ENCODE data around the gene RASGRF1. TPM values are rescaled to one million over a fixed set of nuclear protein-coding genes. Genes with fewer than 3 reads are reported as not detected.

Gene RASGRF1
- total RNA-seq, 4 donors from 2014 or later: 0.10 TPM; not detected in 3

DNA sequence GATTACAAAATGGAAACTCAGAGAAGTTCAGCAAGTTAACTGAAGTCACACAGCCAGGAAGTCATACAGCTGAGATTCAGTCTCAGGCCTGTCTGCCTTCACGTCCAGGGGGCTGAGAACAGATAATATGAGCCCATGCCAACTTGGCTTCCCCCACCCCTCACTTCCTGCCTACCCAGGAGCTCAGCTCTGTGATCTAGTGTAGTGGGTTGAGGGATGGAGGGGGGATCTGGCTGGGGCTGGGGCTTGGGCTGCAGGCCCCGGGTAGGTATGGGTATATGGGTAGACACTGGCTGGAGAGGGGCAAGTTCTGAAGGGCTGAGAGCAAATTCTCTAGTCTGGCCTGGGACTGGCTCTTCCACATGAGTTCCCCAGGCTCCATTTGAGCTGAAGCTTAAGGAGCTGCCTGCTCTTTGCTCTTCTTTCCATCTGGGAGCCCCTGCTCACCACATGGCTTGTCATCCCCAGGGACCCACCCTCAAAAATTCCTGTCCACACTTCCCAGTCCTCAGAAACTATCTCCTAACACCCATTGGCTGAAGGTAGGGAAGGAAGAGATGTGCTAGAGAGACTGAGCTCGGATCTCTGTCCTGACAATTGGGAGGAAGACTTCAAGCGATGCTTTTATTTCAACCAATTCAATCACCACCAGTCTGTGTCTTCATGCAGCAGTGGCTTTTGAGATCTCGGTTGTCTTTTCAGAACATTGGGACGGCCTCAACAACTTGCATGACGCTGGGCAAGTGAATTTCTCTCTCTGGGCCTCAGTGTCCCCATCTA lies 2.0 kb downstream of the RASGRF1 start:
- 52 to 53% methylated on average over 7 of the region's 7 CpGs for WGBS, 2 donors
- DNase-seq (ENCODE audit: low spot score in 2 of 2): peak in 1 of 2 donors; percentile 67
- H3K4me3 ChIP-seq (ENCODE audit: low read depth, poor library complexity, severe bottlenecking): no peak overlapping the region
- TF ChIP-seq CTCF (IDR thresholded peaks at IDR 0.05): no peak
- no peak for TF ChIP-seq POLR2A (IDR thresholded peaks at IDR 0.05)
- intact Hi-C loops (cut with DNase I; ENCODE audit: low total_unique reads): no loop called here

DNA sequence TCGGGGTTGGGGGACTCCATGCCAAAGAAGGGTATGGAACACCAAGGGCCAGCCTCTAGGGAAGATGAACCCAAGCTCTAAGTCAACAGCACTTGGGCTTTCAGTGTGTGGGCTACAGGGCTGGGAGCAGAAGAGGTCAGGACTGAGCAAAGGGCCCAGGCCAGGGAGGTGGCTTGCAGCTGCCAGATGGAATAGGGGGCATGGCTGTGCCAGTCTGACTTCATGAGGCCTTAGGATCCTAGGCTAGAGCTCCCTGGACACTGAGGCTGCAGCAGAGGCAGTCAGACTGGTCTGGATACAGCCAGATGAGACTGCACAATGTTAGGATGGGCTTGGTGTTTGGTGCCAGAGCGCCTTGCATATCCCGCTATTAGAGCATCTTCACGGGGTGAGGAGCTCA lies 3.8 kb downstream of the RASGRF1 start:
- TF ChIP-seq POLR2A (IDR thresholded peaks at IDR 0.05): no peak
- TF ChIP-seq CTCF (IDR thresholded peaks at IDR 0.05): no peak
- 57 to 69% methylated on average over 4 of the region's 4 CpGs for WGBS, 2 donors
- DNase-seq (ENCODE audit: low spot score in 2 of 2): peak in 1 of 2 donors; percentile 60
- no peak overlapping the region for H3K4me3 ChIP-seq (ENCODE audit: low read depth, poor library complexity, severe bottlenecking)
- intact Hi-C loops (cut with DNase I; ENCODE audit: low total_unique reads): no loop called here

GRCh38 chr15:79084308-79084968 lies 6.1 kb downstream of the RASGRF1 start:
- peak in 1 of 2 donors; percentile 52 for DNase-seq (ENCODE audit: low spot score in 2 of 2)
- TF ChIP-seq CTCF (IDR thresholded peaks at IDR 0.05) (no peak), POLR2A (IDR thresholded peaks at IDR 0.05) (no peak)
- 58 to 62% methylated on average over 14 of the region's 14 CpGs for WGBS, 2 donors
- no peak overlapping the region for H3K4me3 ChIP-seq (ENCODE audit: low read depth, poor library complexity, severe bottlenecking)
- intact Hi-C loops (cut with DNase I; ENCODE audit: low total_unique reads): no loop called here

DNA sequence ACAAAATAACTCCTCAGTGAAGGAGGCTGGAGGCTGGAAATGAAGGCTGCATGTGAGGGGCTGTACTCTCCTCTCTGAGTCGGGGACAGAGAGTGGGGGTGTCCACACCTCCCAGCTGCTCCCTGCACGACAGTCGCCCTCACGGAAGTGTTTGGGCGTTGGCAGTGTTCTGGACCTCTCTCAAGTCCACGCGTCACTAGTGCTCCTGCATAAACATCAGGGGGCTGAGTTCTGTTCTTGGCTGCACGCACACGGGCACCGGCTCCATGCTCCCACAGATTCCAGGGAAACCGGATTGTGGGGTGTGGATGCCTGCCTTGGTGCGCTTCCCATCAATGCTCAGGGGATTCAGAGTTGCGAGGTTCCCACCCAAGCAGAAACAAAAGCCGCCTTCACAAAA lies 7.4 kb downstream of the RASGRF1 start:
- DNase-seq (ENCODE audit: low spot score in 2 of 2): no peak
- WGBS, 2 donors: 66 to 73% methylated on average over 14 of the region's 14 CpGs
- intact Hi-C loops (cut with DNase I; ENCODE audit: low total_unique reads): no loop called here
- no peak for TF ChIP-seq POLR2A (IDR thresholded peaks at IDR 0.05)
- TF ChIP-seq CTCF (IDR thresholded peaks at IDR 0.05): no peak
- no peak overlapping the region for H3K4me3 ChIP-seq (ENCODE audit: low read depth, poor library complexity, severe bottlenecking)

DNA sequence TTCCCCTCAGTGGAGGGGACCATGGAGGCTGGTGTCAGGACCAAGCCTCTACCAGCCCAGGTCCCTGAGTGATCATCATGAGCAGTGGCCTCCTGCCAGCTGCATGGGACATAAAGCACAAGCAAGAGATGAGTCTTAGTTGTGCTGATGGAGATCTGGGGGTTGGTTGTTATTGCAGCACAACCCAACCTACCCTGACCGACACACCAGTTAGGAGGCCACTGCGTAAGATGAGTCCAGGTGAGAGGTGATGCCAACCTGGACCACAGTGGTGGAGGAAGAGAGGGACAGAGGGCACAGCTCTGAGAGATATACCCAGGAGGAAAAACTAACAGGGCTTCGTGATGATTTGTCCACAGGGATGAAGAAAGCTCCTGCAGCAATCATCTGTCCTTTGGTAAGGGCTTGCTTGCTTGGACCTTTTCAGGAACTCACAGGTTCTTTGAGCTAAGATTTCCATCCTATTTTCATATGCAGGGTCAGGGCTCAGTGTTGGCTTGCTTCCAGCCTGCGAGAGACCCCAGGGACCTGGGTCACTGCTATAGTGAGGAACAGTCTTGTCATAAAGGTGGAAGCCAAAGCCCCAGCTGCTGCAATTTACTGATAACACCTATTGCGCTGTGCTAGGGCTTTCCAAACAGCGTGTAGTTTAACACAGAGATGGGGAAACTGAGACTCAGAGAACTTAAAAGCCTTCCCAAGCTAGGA lies 8.1 kb downstream of the RASGRF1 start:
- WGBS, 2 donors: 74 to 75% methylated on average over 6 of the region's 6 CpGs
- TF ChIP-seq POLR2A (IDR thresholded peaks at IDR 0.05) (no peak), CTCF (IDR thresholded peaks at IDR 0.05) (no peak)
- no peak for DNase-seq (ENCODE audit: low spot score in 2 of 2)
- no peak overlapping the region for H3K4me3 ChIP-seq (ENCODE audit: low read depth, poor library complexity, severe bottlenecking)
- intact Hi-C loops (cut with DNase I; ENCODE audit: low total_unique reads): no loop called here
